H1 (cell line): ENCODE results near the gene ECEL1. TPM values are rescaled to one million over a fixed set of nuclear protein-coding genes. Genes with fewer than 3 reads are reported as not detected.

Experiments
- BRCA1 ChIP-seq: IDR thresholded peaks from 2 replicates; pipeline ENCODE4 v1.6.1; 2012; ENCODE audit warnings: low read depth, low read length, improper control_type of control experiment
- CBX8 ChIP-seq: fragments of 300-800, 300-1000 bp; sonication (generic); IDR thresholded peaks from 2 replicates; pipeline ENCODE4 v1.7.1; 2016; ENCODE audit warnings: low read depth, low read length, borderline replicate concordance
- CREB1 ChIP-seq: IDR thresholded peaks from 2 replicates; pipeline ENCODE4 v1.6.1; 2012; ENCODE audit warnings: inconsistent platforms
- E2F6 ChIP-seq: IDR thresholded peaks from 2 replicates; pipeline ENCODE4 v1.6.1; 2012; ENCODE audit warnings: inconsistent platforms
- EGR1 ChIP-seq: IDR thresholded peaks from 2 replicates; pipeline ENCODE4 v1.6.1; 2011; ENCODE audit warnings: low read depth, low read length, borderline replicate concordance
- EZH2 ChIP-seq: fragments of 200-600 bp; sonication (generic); IDR thresholded peaks from 2 replicates; pipeline ENCODE4 v1.7.1; 2012; ENCODE audit warnings: low read depth, mild to moderate bottlenecking, moderate library complexity, low read length, inconsistent platforms; ENCODE audit not compliant: severe bottlenecking
- GABPA ChIP-seq: IDR thresholded peaks from 2 replicates; pipeline ENCODE4 v1.6.1; 2011; ENCODE audit warnings: mild to moderate bottlenecking, low read length, moderate library complexity, borderline replicate concordance; ENCODE audit not compliant: insufficient read depth
- JUND ChIP-seq: IDR thresholded peaks from 2 replicates; pipeline ENCODE4 v1.6.1; 2011; ENCODE audit warnings: mild to moderate bottlenecking, improper control_type of control experiment, low read length
- KDM4A ChIP-seq: IDR thresholded peaks from one replicate; pipeline ENCODE4 v1.7.1; 2012; ENCODE audit warnings: low read depth, mild to moderate bottlenecking, moderate library complexity, low read length, inconsistent platforms; ENCODE audit not compliant: severe bottlenecking
- NRF1 ChIP-seq: IDR thresholded peaks from 2 replicates; pipeline ENCODE4 v1.6.1; 2011; ENCODE audit warnings: mild to moderate bottlenecking, low read depth, low read length, improper control_type of control experiment
- POLR2A ChIP-seq, 2 experiments: IDR thresholded peaks; 1 replicate in 1 of 2; 2 replicates in 1 of 2; pipeline ENCODE4 v1.6.1; 2011; ENCODE audit warnings: low read depth in 2 of 2, low read length in 2 of 2, mild to moderate bottlenecking in 2 of 2; ENCODE audit errors: control extremely low read depth in 1 of 2
- RAD21 ChIP-seq, 2 experiments: IDR thresholded peaks in 1 of 2; conservative IDR thresholded peaks in 1 of 2; 2 replicates each; pipeline ENCODE4 v1.6.1; 2011; ENCODE audit warnings: low read depth in 2 of 2, low read length in 2 of 2, improper control_type of control experiment in 1 of 2, inconsistent platforms in 1 of 2, mild to moderate bottlenecking in 1 of 2, moderate library complexity in 1 of 2
- RBBP5 ChIP-seq: IDR thresholded peaks from 2 replicates; pipeline ENCODE4 v1.7.1; 2012; ENCODE audit warnings: low read depth, mild to moderate bottlenecking, inconsistent platforms, low read length, moderate library complexity, borderline replicate concordance
- RFX5 ChIP-seq: IDR thresholded peaks from 2 replicates; pipeline ENCODE4 v1.6.1; 2011; ENCODE audit warnings: low read depth, low read length, improper control_type of control experiment, borderline replicate concordance
- SUZ12 ChIP-seq: fragments of 200-600 bp; sonication (generic); IDR thresholded peaks from 2 replicates; pipeline ENCODE4 v1.6.1; 2012; ENCODE audit warnings: mild to moderate bottlenecking, inconsistent platforms, low read length, moderate library complexity, mixed read lengths
- TAF1 ChIP-seq: IDR thresholded peaks from 2 replicates; pipeline ENCODE4 v1.6.1; 2011; ENCODE audit warnings: mild to moderate bottlenecking, low read depth, low read length
- ZNF274 ChIP-seq: IDR thresholded peaks from 2 replicates; pipeline ENCODE4 v1.7.0; 2012; ENCODE audit warnings: low read length, borderline replicate concordance; ENCODE audit errors: extremely low read depth
- polyA plus RNA-seq, 7 experiments: library from polyadenylated mRNA; depleted of rRNA in 3 of 7; stranded (reverse) in 5 of 7; unstranded in 2 of 7; fragments of >200 nt in 5 of 7; fragments of 200-250 nt in 2 of 7; gene quantifications; 1 replicate in 5 of 7; 2 replicates in 1 of 7; 4 replicates in 1 of 7; pipeline versions ENCODE4 v1.2.1 to v1.2.3, GENCODE V29; 2011 to 2013; ENCODE audit warnings: missing spikeins in 2 of 7, mixed read lengths in 2 of 7
- total RNA-seq: library from RNA; stranded (reverse); fragmentation: NEBNext Ultra II Directional; extraction: Animal tissue kit (Norgen Biotek cat#: 25700); gene quantifications from 2 replicates; pipeline ENCODE4 v1.2.1, GENCODE V29; 2021
- TF ChIP-seq, protein P1 (sequence below): IDR thresholded peaks from 2 replicates; pipeline ENCODE4 v1.6.1; 2012; ENCODE audit warnings: low read length, inconsistent platforms
- TF ChIP-seq, protein P2 (sequence below), 3 experiments: IDR thresholded peaks; 1 replicate in 2 of 3; 2 replicates in 1 of 3; pipeline versions ENCODE4 v1.5.1 to v1.6.1; 2011; ENCODE audit warnings: low read length in 3 of 3, mild to moderate bottlenecking in 3 of 3, inconsistent platforms in 2 of 3, low read depth in 1 of 3, moderate library complexity in 1 of 3; ENCODE audit not compliant: insufficient read depth in 1 of 3; ENCODE audit errors: control extremely low read depth in 1 of 3

The ECEL1 gene
- total and polyA plus RNA-seq, 2 of the 8 experiments (the other 6 are each of a cell fraction or from before 2014, with no cell fraction given) = 7.7 to 20.2 TPM

GRCh38 chr2:232521959-232522622, 34.5 kb upstream of the ECEL1 start (continued):
- TF ChIP-seq NRF1 (no peak), EGR1 (no peak), POLR2A (IDR thresholded peaks at IDR 0.05; ENCODE audit: control extremely low read depth in 1 of 2, low read depth in 2 of 2, low read length in 2 of 2) (no peak), CBX8 (no peak), RAD21 (IDR thresholded peaks at IDR 0.05 in 1 of 2, conservative IDR thresholded peaks at IDR 0.05 in 1 of 2; ENCODE audit: low read depth in 2 of 2, low read length in 2 of 2) (peak; percentile 79 to 90), KDM4A (peak; percentile 66), GABPA (peak; percentile 21; the same call in 1 of the 2 replicates), ZNF274 (no peak), RBBP5 (no peak), JUND (no peak), EZH2 (no peak), CREB1 (no peak), TAF1 (no peak), E2F6 (no peak), RFX5 (no peak), SUZ12 (no peak), BRCA1 (no peak)
- TF ChIP-seq, protein P1, sequence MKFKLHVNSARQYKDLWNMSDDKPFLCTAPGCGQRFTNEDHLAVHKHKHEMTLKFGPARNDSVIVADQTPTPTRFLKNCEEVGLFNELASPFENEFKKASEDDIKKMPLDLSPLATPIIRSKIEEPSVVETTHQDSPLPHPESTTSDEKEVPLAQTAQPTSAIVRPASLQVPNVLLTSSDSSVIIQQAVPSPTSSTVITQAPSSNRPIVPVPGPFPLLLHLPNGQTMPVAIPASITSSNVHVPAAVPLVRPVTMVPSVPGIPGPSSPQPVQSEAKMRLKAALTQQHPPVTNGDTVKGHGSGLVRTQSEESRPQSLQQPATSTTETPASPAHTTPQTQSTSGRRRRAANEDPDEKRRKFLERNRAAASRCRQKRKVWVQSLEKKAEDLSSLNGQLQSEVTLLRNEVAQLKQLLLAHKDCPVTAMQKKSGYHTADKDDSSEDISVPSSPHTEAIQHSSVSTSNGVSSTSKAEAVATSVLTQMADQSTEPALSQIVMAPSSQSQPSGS = no peak
- TF ChIP-seq, protein P2, sequence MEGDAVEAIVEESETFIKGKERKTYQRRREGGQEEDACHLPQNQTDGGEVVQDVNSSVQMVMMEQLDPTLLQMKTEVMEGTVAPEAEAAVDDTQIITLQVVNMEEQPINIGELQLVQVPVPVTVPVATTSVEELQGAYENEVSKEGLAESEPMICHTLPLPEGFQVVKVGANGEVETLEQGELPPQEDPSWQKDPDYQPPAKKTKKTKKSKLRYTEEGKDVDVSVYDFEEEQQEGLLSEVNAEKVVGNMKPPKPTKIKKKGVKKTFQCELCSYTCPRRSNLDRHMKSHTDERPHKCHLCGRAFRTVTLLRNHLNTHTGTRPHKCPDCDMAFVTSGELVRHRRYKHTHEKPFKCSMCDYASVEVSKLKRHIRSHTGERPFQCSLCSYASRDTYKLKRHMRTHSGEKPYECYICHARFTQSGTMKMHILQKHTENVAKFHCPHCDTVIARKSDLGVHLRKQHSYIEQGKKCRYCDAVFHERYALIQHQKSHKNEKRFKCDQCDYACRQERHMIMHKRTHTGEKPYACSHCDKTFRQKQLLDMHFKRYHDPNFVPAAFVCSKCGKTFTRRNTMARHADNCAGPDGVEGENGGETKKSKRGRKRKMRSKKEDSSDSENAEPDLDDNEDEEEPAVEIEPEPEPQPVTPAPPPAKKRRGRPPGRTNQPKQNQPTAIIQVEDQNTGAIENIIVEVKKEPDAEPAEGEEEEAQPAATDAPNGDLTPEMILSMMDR (IDR thresholded peaks at IDR 0.05; ENCODE audit: control extremely low read depth in 1 of 3, insufficient read depth in 1 of 3, low read depth in 1 of 3, low read length in 3 of 3) = peak in 2 of 3 experiments; percentile 56 to 88; a peak in 3 of 4 replicates
